PFSK-1 (cell line): ENCODE measurements around the gene ATP13A2.

ENCODE experiments used
- POLR2AphosphoS5 ChIP-seq: IDR thresholded peaks from 2 replicates; pipeline ENCODE4 v1.6.1; 2012; ENCODE audit warnings: low read depth, mild to moderate bottlenecking, control low read depth, low read length, moderate library complexity
- TAF1 ChIP-seq: IDR thresholded peaks from 2 replicates; pipeline ENCODE4 v1.6.1; 2012; ENCODE audit warnings: low read length, control low read depth, borderline replicate concordance; ENCODE audit not compliant: insufficient read depth

DNA sequence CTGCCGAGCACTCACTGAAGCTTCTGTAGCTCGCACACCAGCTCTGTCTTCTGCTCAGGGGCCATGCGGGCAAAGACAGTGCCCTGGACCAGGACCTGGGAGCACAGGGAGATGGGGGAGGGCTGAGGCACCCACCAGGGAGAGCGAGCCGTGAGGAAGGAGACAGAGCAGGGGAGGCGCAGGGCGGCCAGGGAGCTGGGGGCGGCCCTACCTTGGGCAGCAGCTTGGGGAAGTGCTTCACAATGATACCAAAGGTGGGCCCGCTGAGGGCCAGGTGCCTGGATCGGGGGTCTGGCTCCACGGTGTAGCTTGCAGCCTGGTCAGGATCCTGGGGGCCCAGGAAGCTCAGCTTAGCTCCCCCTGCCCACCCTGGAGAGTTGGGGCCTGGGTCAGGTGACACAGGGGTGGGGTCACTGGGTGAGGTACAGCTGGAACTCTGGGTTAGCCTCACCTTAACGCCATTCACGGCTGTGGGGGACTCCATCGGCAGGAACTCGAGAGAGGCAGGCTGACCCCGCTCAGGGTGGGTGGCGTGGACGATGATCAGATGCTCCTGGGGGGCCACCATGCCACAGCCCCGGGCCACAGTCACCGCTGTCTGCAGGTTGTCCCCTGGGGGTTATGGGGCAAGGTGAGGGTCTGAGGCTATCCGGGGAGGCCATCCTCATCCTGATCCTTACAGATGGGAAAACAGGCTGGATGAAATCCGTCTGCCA lies 21.9 kb downstream of the ATP13A2 start:
- TF ChIP-seq TAF1 = no peak
- TF ChIP-seq POLR2AphosphoS5 = no peak
